22Rv1 (cell line): ENCODE data around the gene MAP2.
"Not testable (repeated sequence)": the region's sequence is repeated elsewhere in the genome, so short reads cannot be mapped to it uniquely, and the experiment has no call there.

Experiments
- H3K27ac ChIP-seq: fragments of 450-650 bp; 2 replicates; pipeline ENCODE4 v1.5.1; 2017
- ZFX ChIP-seq: fragments of 450-650 bp; IDR thresholded peaks from 2 replicates; pipeline ENCODE4 v1.6.1; 2017; ENCODE audit warnings: antibody characterized with exemption, borderline replicate concordance
- TF ChIP-seq, protein P1 (sequence below): fragments of 450-650 bp; IDR thresholded peaks from 2 replicates; pipeline ENCODE4 v1.5.1; 2017; ENCODE audit warnings: mild to moderate bottlenecking

The MAP2 gene

DNA sequence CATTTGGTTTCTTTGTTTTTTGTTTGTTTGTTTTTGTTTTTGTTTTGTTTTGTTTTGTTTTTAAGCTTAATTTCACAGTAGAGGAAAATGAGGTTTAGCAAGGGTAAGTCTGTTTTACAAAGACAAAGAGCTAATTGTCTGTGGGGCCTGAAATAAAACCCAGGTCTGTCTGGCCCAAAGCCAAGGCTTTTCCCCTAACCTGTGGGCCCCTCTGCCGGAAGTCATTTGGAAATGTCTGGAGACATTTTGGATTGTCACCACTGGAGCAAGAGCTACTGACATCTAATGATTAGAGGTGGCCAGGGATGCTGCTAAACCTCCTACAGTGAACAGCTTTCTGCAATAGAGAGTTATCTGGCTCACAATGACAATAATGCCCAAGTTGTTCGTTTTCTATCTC lies 167.2 kb downstream of the MAP2 start:
- TF ChIP-seq, protein P1, sequence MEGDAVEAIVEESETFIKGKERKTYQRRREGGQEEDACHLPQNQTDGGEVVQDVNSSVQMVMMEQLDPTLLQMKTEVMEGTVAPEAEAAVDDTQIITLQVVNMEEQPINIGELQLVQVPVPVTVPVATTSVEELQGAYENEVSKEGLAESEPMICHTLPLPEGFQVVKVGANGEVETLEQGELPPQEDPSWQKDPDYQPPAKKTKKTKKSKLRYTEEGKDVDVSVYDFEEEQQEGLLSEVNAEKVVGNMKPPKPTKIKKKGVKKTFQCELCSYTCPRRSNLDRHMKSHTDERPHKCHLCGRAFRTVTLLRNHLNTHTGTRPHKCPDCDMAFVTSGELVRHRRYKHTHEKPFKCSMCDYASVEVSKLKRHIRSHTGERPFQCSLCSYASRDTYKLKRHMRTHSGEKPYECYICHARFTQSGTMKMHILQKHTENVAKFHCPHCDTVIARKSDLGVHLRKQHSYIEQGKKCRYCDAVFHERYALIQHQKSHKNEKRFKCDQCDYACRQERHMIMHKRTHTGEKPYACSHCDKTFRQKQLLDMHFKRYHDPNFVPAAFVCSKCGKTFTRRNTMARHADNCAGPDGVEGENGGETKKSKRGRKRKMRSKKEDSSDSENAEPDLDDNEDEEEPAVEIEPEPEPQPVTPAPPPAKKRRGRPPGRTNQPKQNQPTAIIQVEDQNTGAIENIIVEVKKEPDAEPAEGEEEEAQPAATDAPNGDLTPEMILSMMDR = no peak
- TF ChIP-seq ZFX = no peak
- H3K27ac ChIP-seq = no peak overlapping the region

DNA sequence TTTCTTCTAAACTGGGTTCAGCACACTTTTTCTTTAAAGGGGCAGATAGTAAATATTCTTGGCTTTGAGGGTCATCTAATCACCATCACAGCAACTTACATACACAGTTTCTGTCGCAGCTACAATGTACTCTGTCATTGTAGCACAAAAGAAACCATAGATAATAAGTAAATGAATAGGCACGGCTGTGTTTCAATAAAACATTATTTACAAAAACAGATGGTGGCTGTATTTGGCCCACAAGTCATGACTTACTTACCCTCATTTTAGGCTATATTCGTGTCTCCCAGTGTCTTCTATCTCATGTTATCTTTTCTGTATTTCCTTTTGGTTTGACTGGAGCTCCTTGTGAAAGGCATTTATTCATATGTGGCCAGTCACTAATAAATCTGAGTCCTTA lies 168.3 kb downstream of the MAP2 start:
- no peak for TF ChIP-seq ZFX
- TF ChIP-seq, protein P1 = no peak
- H3K27ac ChIP-seq = no peak overlapping the region

DNA sequence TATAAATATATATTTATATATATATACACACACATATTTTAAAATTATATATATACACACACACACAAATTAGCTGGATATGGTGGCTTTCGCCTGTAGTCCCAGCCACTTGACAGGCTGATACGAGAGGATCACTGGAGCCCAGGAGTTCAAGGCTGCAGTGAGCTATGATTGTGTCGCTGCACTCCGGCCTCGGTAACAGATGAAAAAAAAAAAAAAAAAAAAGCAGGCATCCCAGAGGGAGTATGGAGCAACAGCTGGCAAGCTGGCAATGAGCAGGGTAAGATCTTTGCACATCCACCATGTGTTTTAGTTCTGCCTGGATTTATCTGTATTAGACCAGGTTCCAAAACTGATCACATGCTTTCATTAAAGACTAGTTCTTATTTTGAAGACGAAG lies 170.1 kb downstream of the MAP2 start:
- no peak overlapping the region for H3K27ac ChIP-seq
- no peak for TF ChIP-seq ZFX
- TF ChIP-seq, protein P1 = no peak

DNA sequence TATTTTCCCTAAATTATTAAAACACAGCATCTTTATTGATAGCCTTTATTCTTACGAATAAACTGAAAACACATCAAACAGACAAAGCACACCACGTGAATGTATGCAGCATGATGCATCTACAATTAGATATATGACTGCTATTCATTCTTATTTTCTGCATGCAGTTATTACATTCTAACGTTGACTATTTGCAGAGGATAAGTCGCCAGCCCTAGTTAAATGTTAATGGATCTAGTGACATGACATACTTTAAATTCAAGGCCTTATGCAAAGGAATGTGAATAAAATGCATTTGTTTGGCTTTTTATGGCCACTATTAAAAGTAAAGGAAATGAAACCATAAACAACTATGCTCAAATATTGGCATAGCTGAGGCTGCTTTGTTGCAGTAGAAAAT lies 172.4 kb downstream of the MAP2 start:
- TF ChIP-seq, protein P1 = no peak
- TF ChIP-seq ZFX = no peak
- H3K27ac ChIP-seq = no peak overlapping the region

DNA sequence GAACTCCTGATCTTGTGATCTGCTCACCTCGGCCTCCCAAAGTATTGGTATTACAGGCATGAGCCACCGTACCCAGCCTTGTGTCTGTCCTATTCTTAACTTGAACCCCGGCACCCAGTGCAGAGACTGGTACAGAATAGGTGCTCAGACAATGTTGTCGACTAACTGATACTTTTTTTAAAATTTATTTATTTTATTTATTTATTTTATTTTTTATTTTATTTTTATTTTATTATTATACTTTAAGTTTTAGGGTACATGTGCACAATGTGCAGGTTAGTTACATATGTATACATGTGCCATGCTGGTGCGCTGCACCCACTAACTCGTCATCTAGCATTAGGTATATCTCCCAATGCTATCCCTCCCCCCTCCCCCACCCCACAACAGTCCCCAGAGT lies 174.4 kb downstream of the MAP2 start:
- not testable (repeated sequence) for H3K27ac ChIP-seq

DNA sequence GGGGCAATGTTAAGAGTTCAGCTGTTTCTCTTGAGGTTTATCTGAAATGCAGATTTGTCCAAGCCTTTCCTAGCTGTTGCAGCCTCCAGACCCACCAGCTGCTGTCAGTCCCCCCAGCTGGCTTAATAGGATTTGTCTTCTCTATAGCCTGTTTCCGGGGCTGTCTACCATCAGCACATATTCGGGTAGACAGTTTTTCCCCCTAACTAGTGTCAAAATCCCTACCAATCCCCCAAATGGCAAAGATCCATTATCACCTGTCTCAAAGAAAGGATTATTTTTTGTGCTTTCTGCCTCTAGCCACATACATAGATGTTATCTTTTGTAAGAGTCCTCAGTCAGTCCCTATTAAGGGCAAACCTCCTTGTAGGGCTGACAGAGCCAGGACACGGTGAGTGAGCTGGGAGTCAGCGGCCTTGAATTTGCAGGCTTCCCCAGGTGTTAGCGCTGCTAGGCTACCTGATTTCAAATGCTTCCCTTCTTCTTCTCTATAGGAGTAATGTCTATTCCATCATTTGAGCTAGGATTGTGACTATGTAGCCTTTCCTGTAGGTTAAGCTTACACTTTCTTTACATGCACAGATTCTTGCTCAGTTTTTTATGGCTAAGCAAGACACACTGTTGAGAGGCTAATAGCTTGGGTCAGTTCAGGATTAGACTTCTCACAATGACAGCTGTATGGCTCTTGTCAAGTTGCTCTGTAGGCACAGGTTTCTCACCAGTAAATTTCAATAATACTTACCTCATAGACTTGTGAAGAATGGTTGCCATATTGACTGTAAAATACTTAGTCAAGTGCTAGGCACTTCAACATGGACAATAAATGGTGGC lies 176.7 kb downstream of the MAP2 start:
- no peak overlapping the region for H3K27ac ChIP-seq
- TF ChIP-seq ZFX = no peak
- TF ChIP-seq, protein P1 = no peak

DNA sequence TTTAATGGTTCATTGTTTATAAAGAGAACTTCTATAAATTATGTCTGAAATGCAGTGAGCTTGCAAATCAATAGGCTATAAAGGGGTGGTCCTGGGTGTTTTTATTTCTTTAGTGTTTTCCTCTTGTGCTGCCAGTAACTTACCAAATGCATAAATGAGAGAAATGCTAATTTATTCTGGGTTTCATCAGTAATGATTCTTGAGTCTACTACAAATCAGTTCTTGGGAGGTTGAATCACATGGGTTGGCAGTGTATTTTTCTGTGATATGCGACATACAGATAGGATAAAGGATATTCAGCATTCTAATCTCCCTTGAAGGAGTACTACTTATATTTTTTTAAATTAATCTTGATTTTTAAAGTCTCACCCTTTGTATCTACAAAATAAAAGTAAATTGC lies 177.7 kb downstream of the MAP2 start:
- TF ChIP-seq ZFX = no peak
- TF ChIP-seq, protein P1 = no peak
- H3K27ac ChIP-seq = no peak overlapping the region

DNA sequence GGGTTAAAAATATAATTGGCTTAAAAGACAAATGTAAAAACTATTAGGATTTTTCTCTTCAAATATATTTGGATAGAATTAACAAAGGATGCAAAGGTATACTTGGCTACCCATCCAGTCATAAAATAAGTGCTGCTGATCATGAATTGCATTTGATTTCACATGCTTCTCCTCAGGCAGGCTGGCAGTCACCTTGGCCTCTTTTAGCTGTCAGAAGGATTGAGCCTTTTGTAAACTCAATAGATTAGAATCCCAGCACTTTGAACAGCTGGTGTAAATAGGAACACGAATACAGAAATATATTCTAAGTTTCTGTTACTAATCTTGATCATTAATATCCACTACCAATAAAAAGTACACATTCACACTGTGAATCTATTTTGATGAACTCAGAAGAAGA lies 178.4 kb downstream of the MAP2 start:
- no peak overlapping the region for H3K27ac ChIP-seq
- TF ChIP-seq ZFX = no peak
- TF ChIP-seq, protein P1 = no peak
